GM15510 (cell line): ENCODE data around the gene CRHR2.

Experiments
- POLR2A ChIP-seq: IDR thresholded peaks from 3 replicates; pipeline ENCODE4 v1.6.1; 2011; ENCODE audit warnings: borderline replicate concordance; ENCODE audit not compliant: insufficient read length; ENCODE audit errors: extremely low read depth

Gene CRHR2

GRCh38 chr7:30694774-30695721 is 12.8 kb upstream of the CRHR2 start:
- TF ChIP-seq POLR2A, result no peak

- no peak for TF ChIP-seq POLR2A
Observed at GRCh38 chr7:30694218-30694745, 12.0 kb upstream of the CRHR2 start.

GRCh38 chr7:30692882-30693281 is 10.6 kb upstream of the CRHR2 start:
- TF ChIP-seq POLR2A, result no peak

GRCh38 chr7:30692438-30692837 is 10.2 kb upstream of the CRHR2 start:
- TF ChIP-seq POLR2A, result no peak

- TF ChIP-seq POLR2A, result no peak
Observed at GRCh38 chr7:30690011-30690410, 7.8 kb upstream of the CRHR2 start.

GRCh38 chr7:30688718-30689221 is 6.5 kb upstream of the CRHR2 start:
- TF ChIP-seq POLR2A, result no peak

GRCh38 chr7:30687604-30688003 is 5.3 kb upstream of the CRHR2 start:
- TF ChIP-seq POLR2A, result no peak

- TF ChIP-seq POLR2A, result no peak
Observed at GRCh38 chr7:30684351-30684750, 2.1 kb upstream of the CRHR2 start.

- TF ChIP-seq POLR2A, result no peak
Observed at GRCh38 chr7:30683816-30684215, 1.6 kb upstream of the CRHR2 start.

- no peak for TF ChIP-seq POLR2A
Observed at GRCh38 chr7:30683306-30683705, 1.1 kb upstream of the CRHR2 start.

GRCh38 chr7:30681815-30682211 is 443 bp downstream of the CRHR2 start:
- TF ChIP-seq POLR2A, result no peak

- no peak for TF ChIP-seq POLR2A
Observed at GRCh38 chr7:30681331-30681797, 892 bp downstream of the CRHR2 start.

GRCh38 chr7:30679664-30680063 is 2.6 kb downstream of the CRHR2 start:
- TF ChIP-seq POLR2A, result no peak

GRCh38 chr7:30678805-30679204 is 3.5 kb downstream of the CRHR2 start:
- no peak for TF ChIP-seq POLR2A

GRCh38 chr7:30674876-30675275 is 7.4 kb downstream of the CRHR2 start:
- TF ChIP-seq POLR2A, result no peak

GRCh38 chr7:30674420-30674819 is 7.8 kb downstream of the CRHR2 start:
- no peak for TF ChIP-seq POLR2A

- TF ChIP-seq POLR2A, result no peak
Observed at GRCh38 chr7:30671793-30672465, 10.3 kb downstream of the CRHR2 start.
